Mesenchymal stem cell (in vitro differentiated cells and primary cell): ENCODE results near the gene TMEM185B.
A peak's percentile ranks its signal among the peaks of the same experiment; 100 is the strongest.

Experiments
- DNase-seq: peaks from one replicate; pipeline ENCODE4 v3.0.0-alpha.2; 2013
- H2AFZ ChIP-seq: one replicate; pipeline ENCODE4 v1.6.1; 2013; ENCODE audit warnings: low read depth, mild to moderate bottlenecking, control low read depth, inconsistent platforms, low read length, moderate library complexity
- H2AK5ac ChIP-seq: 2 replicates; pipeline ENCODE4 v1.6.1; 2013; ENCODE audit warnings: low read length, moderate library complexity, mild to moderate bottlenecking, inconsistent platforms; ENCODE audit not compliant: severe bottlenecking
- H2BK120ac ChIP-seq: one replicate; pipeline ENCODE4 v1.6.1; 2013; ENCODE audit warnings: low read depth, mild to moderate bottlenecking, inconsistent platforms, low read length, moderate library complexity
- H2BK12ac ChIP-seq, 2 experiments: one replicate each; pipeline ENCODE4 v1.6.1; 2013; ENCODE audit warnings: inconsistent platforms in 2 of 2, low read length in 2 of 2, mild to moderate bottlenecking in 2 of 2, moderate library complexity in 2 of 2, control low read depth in 1 of 2
- H2BK15ac ChIP-seq: one replicate; pipeline ENCODE4 v1.6.1; 2013; ENCODE audit warnings: mild to moderate bottlenecking, low read depth, inconsistent platforms; ENCODE audit not compliant: poor library complexity, severe bottlenecking
- H2BK5ac ChIP-seq: 2 replicates; pipeline ENCODE4 v1.6.1; 2013; ENCODE audit warnings: low read depth, mild to moderate bottlenecking, low read length, control low read depth, inconsistent platforms; ENCODE audit not compliant: poor library complexity, severe bottlenecking
- H3K14ac ChIP-seq, 2 experiments: one replicate each; pipeline ENCODE4 v1.6.1; 2013; ENCODE audit warnings: inconsistent platforms in 2 of 2, low read length in 2 of 2, control low read depth in 1 of 2, mild to moderate bottlenecking in 1 of 2, moderate library complexity in 1 of 2
- H3K18ac ChIP-seq, 2 experiments: one replicate each; pipeline ENCODE4 v1.6.1; 2013; ENCODE audit warnings: inconsistent platforms in 2 of 2, low read length in 2 of 2, control low read depth in 1 of 2, low read depth in 1 of 2, mild to moderate bottlenecking in 1 of 2
- H3K23ac ChIP-seq, 2 experiments: one replicate each; pipeline ENCODE4 v1.6.1; 2013; ENCODE audit warnings: inconsistent platforms in 2 of 2, low read length in 2 of 2, mild to moderate bottlenecking in 2 of 2, moderate library complexity in 2 of 2, control low read depth in 1 of 2
- H3K27ac ChIP-seq: 2 replicates; pipeline ENCODE4 v1.5.1; 2013; ENCODE audit warnings: mild to moderate bottlenecking, moderate library complexity, low read length, control low read depth, inconsistent platforms; ENCODE audit not compliant: poor library complexity, severe bottlenecking
- H3K27me3 ChIP-seq, 2 experiments: 2 replicates each; pipeline versions ENCODE4 v1.6.1 to v1.7.0; 2013; ENCODE audit warnings: low read length in 2 of 2, mild to moderate bottlenecking in 2 of 2, moderate library complexity in 2 of 2, control low read depth in 1 of 2, inconsistent platforms in 1 of 2; ENCODE audit not compliant: control insufficient read depth in 1 of 2, insufficient read depth in 1 of 2
- H3K36me3 ChIP-seq, 2 experiments: 2 replicates each; pipeline versions ENCODE4 v1.6.1 to v1.7.0; 2013; ENCODE audit warnings: low read length in 2 of 2, control low read depth in 1 of 2, inconsistent platforms in 1 of 2, low read depth in 1 of 2, mild to moderate bottlenecking in 1 of 2; ENCODE audit not compliant: insufficient read depth in 2 of 2, control insufficient read depth in 1 of 2
- H3K4ac ChIP-seq, 2 experiments: one replicate each; pipeline ENCODE4 v1.6.1; 2013; ENCODE audit warnings: inconsistent platforms in 2 of 2, low read length in 2 of 2, mild to moderate bottlenecking in 2 of 2, moderate library complexity in 2 of 2, control low read depth in 1 of 2, low read depth in 1 of 2
- H3K4me1 ChIP-seq: 2 replicates; pipeline ENCODE4 v1.6.1; 2013; ENCODE audit warnings: low read depth, low read length, control low read depth; ENCODE audit not compliant: control insufficient read depth, insufficient read depth
- H3K4me2 ChIP-seq: 2 replicates; pipeline ENCODE4 v1.6.1; 2013; ENCODE audit warnings: low read length, mild to moderate bottlenecking, inconsistent platforms; ENCODE audit not compliant: poor library complexity, severe bottlenecking
- H3K4me3 ChIP-seq, 2 experiments: 2 replicates each; pipeline versions ENCODE4 v1.5.1 to v1.7.0; 2013; ENCODE audit warnings: low read length in 2 of 2, mild to moderate bottlenecking in 2 of 2, control low read depth in 1 of 2, low read depth in 1 of 2; ENCODE audit not compliant: insufficient read depth in 1 of 2
- H3K79me1 ChIP-seq: replicated peaks from 2 replicates; pipeline ENCODE4 v1.6.1; 2013; ENCODE audit warnings: mild to moderate bottlenecking, control low read depth, low read length, inconsistent platforms; ENCODE audit not compliant: poor library complexity, severe bottlenecking
- H3K9ac ChIP-seq: 2 replicates; pipeline ENCODE4 v1.7.0; 2013; ENCODE audit warnings: mild to moderate bottlenecking, low read length, moderate library complexity
- H3K9me3 ChIP-seq: 2 replicates; pipeline ENCODE4 v1.7.0; 2013; ENCODE audit warnings: mild to moderate bottlenecking, low read length; ENCODE audit not compliant: control insufficient read depth
- H4K8ac ChIP-seq: one replicate; pipeline ENCODE4 v1.6.1; 2013; ENCODE audit warnings: inconsistent platforms, mild to moderate bottlenecking, low read length, moderate library complexity
- H4K91ac ChIP-seq: one replicate; pipeline ENCODE4 v1.6.1; 2013; ENCODE audit warnings: mild to moderate bottlenecking, low read length, inconsistent platforms
- WGBS: methylation state at CpG from one replicate; pipeline ENCODE4 v1.1.7; 2013; ENCODE audit warnings: mixed read lengths; 5-methylcytosine and 5-hydroxymethylcytosine counted together

The TMEM185B gene

GRCh38 chr2:120179396-120179795, 43.8 kb downstream of the TMEM185B start:
- no peak overlapping the region for H3K4me2 ChIP-seq
- H2BK5ac ChIP-seq = no peak overlapping the region
- H3K9ac ChIP-seq = no peak overlapping the region
- no peaks in the 10 kb centered on the region for H3K27me3 ChIP-seq
- H3K36me3 ChIP-seq = peaks cover 0 to 4% of the 10 kb centered on the region in 2 experiments
- no peak overlapping the region for H3K4ac ChIP-seq
- H2AFZ ChIP-seq = no peak overlapping the region
- no peaks in the 10 kb centered on the region for H3K9me3 ChIP-seq
- H2BK120ac ChIP-seq = no peak overlapping the region
- no peak overlapping the region for H2AK5ac ChIP-seq
- H3K79me1 ChIP-seq = no peaks in the 10 kb centered on the region
- H3K27ac ChIP-seq = no peak overlapping the region
- peaks cover 4% of the 10 kb centered on the region for H3K4me1 ChIP-seq
- no peak overlapping the region for H3K23ac ChIP-seq
- H3K18ac ChIP-seq = no peak overlapping the region
- no peak overlapping the region for H2BK15ac ChIP-seq
- no peak for DNase-seq
- H2BK12ac ChIP-seq = no peak overlapping the region
- 100% methylated on average over 2 of the region's 3 CpGs for WGBS
- H4K91ac ChIP-seq = no peak overlapping the region
- no peak overlapping the region for H3K14ac ChIP-seq
- no peak overlapping the region for H4K8ac ChIP-seq
- H3K4me3 ChIP-seq = no peak overlapping the region

DNA sequence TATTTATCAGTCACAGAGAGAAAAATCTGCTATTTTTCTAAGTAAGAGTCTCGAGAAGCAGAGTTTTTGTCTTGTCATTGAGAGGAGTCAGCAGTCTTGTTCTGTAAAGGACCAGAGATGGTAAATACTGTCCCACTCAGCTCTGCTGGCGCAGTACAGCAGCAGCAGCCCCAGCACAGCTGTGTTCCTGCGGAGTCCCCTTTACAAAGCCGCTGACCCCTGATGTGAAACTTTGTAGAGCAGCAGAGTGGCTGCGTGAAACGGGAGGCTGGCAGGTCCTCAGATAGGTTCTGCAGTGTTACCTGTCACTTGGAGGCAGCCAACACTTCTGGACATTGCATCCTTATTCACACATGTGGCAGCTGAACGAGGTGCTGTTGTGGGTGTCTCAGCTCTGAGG, 45.2 kb downstream of the TMEM185B start:
- Histone ChIP-seq H4K8ac (no peak overlapping the region), H2BK120ac (no peak overlapping the region), H3K36me3 (peaks cover 0 to 4% of the 10 kb centered on the region in 2 experiments), H3K18ac (no peak overlapping the region), H3K79me1 (no peaks in the 10 kb centered on the region), H3K4ac (no peak overlapping the region), H2AFZ (no peak overlapping the region), H3K27ac (no peak overlapping the region), H2BK5ac (no peak overlapping the region), H3K4me2 (no peak overlapping the region), H3K9me3 (no peaks in the 10 kb centered on the region), H3K9ac (no peak overlapping the region), H3K27me3 (no peaks in the 10 kb centered on the region), H4K91ac (no peak overlapping the region), H2BK12ac (no peak overlapping the region), H3K4me3 (no peak overlapping the region), H3K4me1 (peaks cover 4% of the 10 kb centered on the region), H3K23ac (no peak overlapping the region), H2BK15ac (no peak overlapping the region), H2AK5ac (no peak overlapping the region), H3K14ac (no peak overlapping the region)
- WGBS = 95% methylated on average over 7 of the region's 7 CpGs
- DNase-seq = no peak

DNA sequence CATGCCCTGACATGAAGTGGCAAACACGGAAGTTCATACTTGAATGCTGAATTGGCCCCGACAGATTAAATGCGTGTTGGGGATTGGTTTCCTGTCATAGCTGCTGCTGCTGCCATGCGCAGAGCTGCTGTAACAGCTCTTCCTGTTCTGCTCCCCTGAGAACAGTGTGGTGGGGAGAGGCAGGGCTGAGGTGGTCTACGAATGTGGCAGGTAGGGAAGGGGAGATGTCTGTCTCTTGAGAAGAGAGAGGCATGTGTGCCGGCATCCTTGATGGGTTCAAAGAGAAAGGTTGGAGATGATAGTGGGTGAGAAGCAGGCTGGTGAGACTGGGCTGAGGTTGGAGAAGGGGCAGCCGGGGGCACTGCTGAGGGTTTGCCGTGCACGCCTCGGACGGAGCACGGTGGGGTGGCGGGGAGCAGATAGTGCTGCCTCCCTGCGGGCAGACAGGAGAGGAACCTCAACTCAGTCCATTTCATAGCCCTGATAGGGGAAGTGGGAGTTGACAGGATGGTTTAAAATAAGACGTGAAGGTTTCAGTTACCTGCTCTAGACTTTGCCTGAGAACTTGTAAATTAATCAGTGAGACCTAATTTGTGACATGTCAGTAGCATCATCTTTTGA, 46.1 kb downstream of the TMEM185B start:
- 94% methylated on average over 10 of the region's 15 CpGs for WGBS
- no peak overlapping the region for H2AFZ ChIP-seq

DNA sequence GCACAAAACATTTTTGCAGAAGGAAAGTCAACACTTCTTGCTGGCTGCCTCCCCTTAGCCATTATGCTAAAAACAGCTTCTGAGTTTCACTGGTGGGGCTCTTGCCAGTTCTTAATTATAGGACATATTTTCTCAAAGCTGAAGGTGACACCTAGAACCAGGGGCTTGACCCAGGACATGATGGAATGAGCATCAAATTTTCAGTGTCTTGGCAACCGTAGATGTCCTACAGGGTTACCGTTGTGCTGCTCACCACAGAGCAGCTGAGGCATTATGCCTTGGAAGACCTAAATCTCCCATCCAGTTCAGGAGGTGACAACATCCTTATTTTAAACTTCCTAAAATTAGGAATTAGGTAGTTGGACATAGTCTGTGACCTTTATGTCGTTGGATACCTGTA, 46.7 kb downstream of the TMEM185B start:
- H3K14ac ChIP-seq = no peak overlapping the region
- H4K91ac ChIP-seq = no peak overlapping the region
- H3K9ac ChIP-seq = no peak overlapping the region
- no peaks in the 10 kb centered on the region for H3K79me1 ChIP-seq
- no peak overlapping the region for H3K23ac ChIP-seq
- WGBS = 99% methylated on average over 2 of the region's 3 CpGs
- no peak for DNase-seq
- H3K4me3 ChIP-seq = no peak overlapping the region
- no peak overlapping the region for H2BK120ac ChIP-seq
- no peak overlapping the region for H3K27ac ChIP-seq
- no peak overlapping the region for H2AFZ ChIP-seq
- H2BK12ac ChIP-seq = no peak overlapping the region
- H3K18ac ChIP-seq = no peak overlapping the region
- H2BK5ac ChIP-seq = no peak overlapping the region
- no peaks in the 10 kb centered on the region for H3K9me3 ChIP-seq
- no peak overlapping the region for H2BK15ac ChIP-seq
- H3K4ac ChIP-seq = no peak overlapping the region
- no peak overlapping the region for H2AK5ac ChIP-seq
- peaks cover 4% of the 10 kb centered on the region for H3K4me1 ChIP-seq
- no peaks in the 10 kb centered on the region for H3K27me3 ChIP-seq
- no peak overlapping the region for H3K4me2 ChIP-seq
- no peak overlapping the region for H4K8ac ChIP-seq
- H3K36me3 ChIP-seq = peaks cover 0 to 4% of the 10 kb centered on the region in 2 experiments

More for the DNA sequence above, 46.1 kb downstream of the TMEM185B start:
- no peak overlapping the region for H4K8ac ChIP-seq
- H3K27me3 ChIP-seq = no peaks in the 10 kb centered on the region
- H3K36me3 ChIP-seq = peaks cover 0 to 4% of the 10 kb centered on the region in 2 experiments
- H3K23ac ChIP-seq = no peak overlapping the region
- H3K4ac ChIP-seq = no peak overlapping the region
- no peak overlapping the region for H2BK15ac ChIP-seq
- no peak overlapping the region for H3K27ac ChIP-seq
- H3K4me3 ChIP-seq = no peak overlapping the region
- H2AK5ac ChIP-seq = no peak overlapping the region
- peak overlapping the region in 1 of 2 experiments; percentile 55 for H3K14ac ChIP-seq
- no peak overlapping the region for H4K91ac ChIP-seq
- no peaks in the 10 kb centered on the region for H3K79me1 ChIP-seq
- DNase-seq = no peak
- no peak overlapping the region for H3K4me2 ChIP-seq
- H3K9ac ChIP-seq = no peak overlapping the region
- no peaks in the 10 kb centered on the region for H3K9me3 ChIP-seq
- H2BK5ac ChIP-seq = no peak overlapping the region
- no peak overlapping the region for H2BK12ac ChIP-seq
- no peak overlapping the region for H2BK120ac ChIP-seq
- peaks cover 4% of the 10 kb centered on the region for H3K4me1 ChIP-seq
- H3K18ac ChIP-seq = no peak overlapping the region
